Liver (tissue), 9 donors: ENCODE data around the gene ACTN1. TPM values are rescaled to one million over a fixed set of nuclear protein-coding genes. Genes with fewer than 3 reads are reported as not detected.
A peak's percentile ranks its signal among the peaks of the same experiment; 100 is the strongest.

ENCODE experiments used
- DNase-seq: peaks from one replicate; pipeline ENCODE4 v3.0.0-alpha.2; 2017; ENCODE audit warnings: low spot score
- H3K27ac ChIP-seq, 2 donors: one replicate each; pipeline ENCODE4 v1.7.0; 2013; ENCODE audit warnings: inconsistent platforms in 2 of 2, low read length in 2 of 2, control low read depth in 1 of 2, low read depth in 1 of 2, mild to moderate bottlenecking in 1 of 2
- H3K27me3 ChIP-seq, 4 donors: one replicate each; pipeline versions ENCODE4 v1.6.1 to v1.7.0; 2013; ENCODE audit warnings: low read length in 3 of 4, inconsistent platforms in 1 of 4, mild to moderate bottlenecking in 1 of 4, moderate library complexity in 1 of 4; ENCODE audit not compliant: control insufficient read depth in 4 of 4, insufficient read depth in 4 of 4
- H3K36me3 ChIP-seq, 4 donors: one replicate each; pipeline versions ENCODE4 v1.6.1 to v1.7.0; 2013; ENCODE audit warnings: low read length in 3 of 4, mild to moderate bottlenecking in 3 of 4, low read depth in 1 of 4, moderate library complexity in 1 of 4; ENCODE audit not compliant: control insufficient read depth in 4 of 4, insufficient read depth in 3 of 4
- H3K4me1 ChIP-seq, 4 donors: one replicate each; pipeline versions ENCODE4 v1.6.1 to v1.7.0; 2013; ENCODE audit warnings: low read length in 3 of 4, mild to moderate bottlenecking in 3 of 4, moderate library complexity in 1 of 4; ENCODE audit not compliant: control insufficient read depth in 4 of 4, insufficient read depth in 4 of 4
- H3K4me3 ChIP-seq, 3 donors: one replicate each; pipeline versions ENCODE4 v1.6.1 to v1.7.0; 2013; ENCODE audit warnings: low read length in 3 of 3, control low read depth in 1 of 3, low read depth in 1 of 3, mild to moderate bottlenecking in 1 of 3
- H3K9ac ChIP-seq, 2 donors: one replicate each; pipeline ENCODE4 v1.7.0; 2013; ENCODE audit warnings: low read length in 2 of 2, mild to moderate bottlenecking in 2 of 2, moderate library complexity in 2 of 2, control low read depth in 1 of 2, low read depth in 1 of 2
- H3K9me3 ChIP-seq, 4 donors: one replicate each; pipeline versions ENCODE4 v1.6.1 to v1.7.0; 2013; ENCODE audit warnings: low read length in 3 of 4; ENCODE audit not compliant: control insufficient read depth in 4 of 4
- ATF3 ChIP-seq: IDR thresholded peaks from 2 replicates; pipeline ENCODE4 v1.6.1; 2016; ENCODE audit warnings: antibody characterized with exemption
- FOXA1 ChIP-seq: IDR thresholded peaks from 2 replicates; pipeline ENCODE4 v1.6.1; 2016; ENCODE audit warnings: antibody characterized with exemption
- FOXA2 ChIP-seq: IDR thresholded peaks from 2 replicates; pipeline ENCODE4 v1.6.1; 2016; ENCODE audit warnings: antibody characterized with exemption
- GABPA ChIP-seq, 2 donors: IDR thresholded peaks in 1 of 2; conservative IDR thresholded peaks in 1 of 2; 2 replicates each; pipeline ENCODE4 v1.6.1; 2016; ENCODE audit warnings: antibody characterized with exemption in 2 of 2, mild to moderate bottlenecking in 1 of 2, moderate library complexity in 1 of 2
- HNF4A ChIP-seq, 2 donors: conservative IDR thresholded peaks; 2 replicates each; pipeline ENCODE4 v1.6.1; 2016; ENCODE audit warnings: antibody characterized with exemption in 2 of 2, mild to moderate bottlenecking in 2 of 2
- HNF4G ChIP-seq: IDR thresholded peaks from 2 replicates; pipeline ENCODE4 v1.6.1; 2016; ENCODE audit warnings: antibody characterized with exemption
- JUND ChIP-seq, 2 donors: IDR thresholded peaks; 2 replicates each; pipeline ENCODE4 v1.6.1; 2016; ENCODE audit warnings: antibody characterized with exemption in 2 of 2
- RAD21 ChIP-seq, 2 donors: IDR thresholded peaks; 2 replicates each; pipeline ENCODE4 v1.6.1; 2016; ENCODE audit warnings: antibody characterized with exemption in 2 of 2, mild to moderate bottlenecking in 2 of 2
- RXRA ChIP-seq, 2 donors: IDR thresholded peaks; 2 replicates each; pipeline ENCODE4 v1.6.1; 2017 to 2018; ENCODE audit warnings: antibody characterized with exemption in 2 of 2, mild to moderate bottlenecking in 1 of 2
- TAF1 ChIP-seq: conservative IDR thresholded peaks from 2 replicates; pipeline ENCODE4 v1.6.1; 2016; ENCODE audit warnings: antibody characterized with exemption, mild to moderate bottlenecking
- YY1 ChIP-seq: IDR thresholded peaks from 2 replicates; pipeline ENCODE4 v1.6.1; 2016; ENCODE audit warnings: antibody characterized with exemption, mild to moderate bottlenecking
- WGBS: extraction: QIAGEN DNeasy Blood & Tissue Kit; methylation state at CpG from one replicate; pipeline ENCODE4 v1.1.7; 2013; 5-methylcytosine and 5-hydroxymethylcytosine counted together
- polyA plus RNA-seq, 2 donors: library from polyadenylated mRNA; stranded (reverse) in 1 of 2; unstranded in 1 of 2; fragments of 200-250 nt in 1 of 2; fragments of >200 nt in 1 of 2; fragmentation: Nextera tagmentation in 1 of 2; extraction: Ambion mirVana in 1 of 2; gene quantifications; one replicate each; pipeline versions ENCODE4 v1.2.1 to v1.2.3, GENCODE V29; 2013 to 2015
- total RNA-seq, 2 donors: library from RNA; depleted of rRNA; stranded (reverse); fragments of >200 nt; gene quantifications; one replicate each; pipeline ENCODE4 v1.2.3, GENCODE V29; 2014
- TF ChIP-seq, protein P1 (sequence below): IDR thresholded peaks from 2 replicates; pipeline ENCODE4 v1.6.1; 2016; ENCODE audit warnings: antibody characterized with exemption
- TF ChIP-seq, protein P2 (sequence below): IDR thresholded peaks from 2 replicates; pipeline ENCODE4 v1.6.1; 2016; ENCODE audit warnings: antibody characterized with exemption, mild to moderate bottlenecking
- TF ChIP-seq, protein P3 (sequence below): fragments of 150-350 bp; IDR thresholded peaks from 2 replicates; pipeline ENCODE4 v1.5.1; 2017; ENCODE audit warnings: improper control_type of control experiment, low read depth, low read length; ENCODE audit not compliant: missing input control
- TF ChIP-seq, protein P4 (sequence below): IDR thresholded peaks from 2 replicates; pipeline ENCODE4 v1.6.1; 2016; ENCODE audit warnings: antibody characterized with exemption
- donor health status: healthy.
- donor health status: healthy.
- donor health status: healthy.
- donor health status: healthy.
- donor health status: healthy.

The ACTN1 gene
- total and polyA plus RNA-seq, 4 donors: 36.2 to 100 (median 63.1) TPM

DNA sequence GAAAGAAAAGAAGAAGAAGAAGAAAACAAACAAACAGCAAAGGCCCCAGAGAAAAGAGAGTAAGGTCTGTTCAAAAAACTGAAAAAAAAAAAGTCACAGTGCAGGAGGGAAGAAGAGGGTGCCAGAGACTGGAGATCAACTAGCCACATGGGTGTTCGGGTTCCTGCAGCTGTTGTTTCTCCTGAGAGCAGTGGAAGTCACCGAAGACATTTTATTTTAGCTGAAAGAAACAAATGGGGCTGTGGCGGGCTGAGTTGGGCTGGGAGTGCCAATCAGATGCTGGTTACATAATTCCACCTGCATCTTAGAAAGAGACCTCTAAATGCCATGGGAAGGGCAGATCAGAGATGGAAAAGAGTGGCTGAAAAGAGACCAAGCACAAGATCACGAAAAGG, 33.9 kb downstream of the ACTN1 start:
- peaks cover 27 to 73% (median 48%) of the 10 kb centered on the region in 4 donors for H3K4me1 ChIP-seq
- H3K9me3 ChIP-seq: no peaks in the 10 kb centered on the region
- peak overlapping the region; percentile 38 to 39 for H3K27ac ChIP-seq
- no peak overlapping the region for H3K9ac ChIP-seq
- WGBS: 65% methylated on average over 4 of the region's 4 CpGs
- no peak overlapping the region for H3K4me3 ChIP-seq
- H3K27me3 ChIP-seq: no peaks in the 10 kb centered on the region
- TF ChIP-seq HNF4G (no peak), ATF3 (no peak), FOXA2 (no peak), YY1 (no peak), HNF4A (conservative IDR thresholded peaks at IDR 0.05) (no peak), RXRA (IDR thresholded peaks at IDR 0.05) (no peak), GABPA (IDR thresholded peaks at IDR 0.05 in 1 of 2, conservative IDR thresholded peaks at IDR 0.05 in 1 of 2) (no peak), FOXA1 (no peak), TAF1 (no peak), RAD21 (IDR thresholded peaks at IDR 0.05) (no peak)
- TF ChIP-seq, protein P1, sequence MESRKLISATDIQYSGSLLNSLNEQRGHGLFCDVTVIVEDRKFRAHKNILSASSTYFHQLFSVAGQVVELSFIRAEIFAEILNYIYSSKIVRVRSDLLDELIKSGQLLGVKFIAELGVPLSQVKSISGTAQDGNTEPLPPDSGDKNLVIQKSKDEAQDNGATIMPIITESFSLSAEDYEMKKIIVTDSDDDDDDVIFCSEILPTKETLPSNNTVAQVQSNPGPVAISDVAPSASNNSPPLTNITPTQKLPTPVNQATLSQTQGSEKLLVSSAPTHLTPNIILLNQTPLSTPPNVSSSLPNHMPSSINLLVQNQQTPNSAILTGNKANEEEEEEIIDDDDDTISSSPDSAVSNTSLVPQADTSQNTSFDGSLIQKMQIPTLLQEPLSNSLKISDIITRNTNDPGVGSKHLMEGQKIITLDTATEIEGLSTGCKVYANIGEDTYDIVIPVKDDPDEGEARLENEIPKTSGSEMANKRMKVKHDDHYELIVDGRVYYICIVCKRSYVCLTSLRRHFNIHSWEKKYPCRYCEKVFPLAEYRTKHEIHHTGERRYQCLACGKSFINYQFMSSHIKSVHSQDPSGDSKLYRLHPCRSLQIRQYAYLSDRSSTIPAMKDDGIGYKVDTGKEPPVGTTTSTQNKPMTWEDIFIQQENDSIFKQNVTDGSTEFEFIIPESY: no peak
- TF ChIP-seq, protein P2, sequence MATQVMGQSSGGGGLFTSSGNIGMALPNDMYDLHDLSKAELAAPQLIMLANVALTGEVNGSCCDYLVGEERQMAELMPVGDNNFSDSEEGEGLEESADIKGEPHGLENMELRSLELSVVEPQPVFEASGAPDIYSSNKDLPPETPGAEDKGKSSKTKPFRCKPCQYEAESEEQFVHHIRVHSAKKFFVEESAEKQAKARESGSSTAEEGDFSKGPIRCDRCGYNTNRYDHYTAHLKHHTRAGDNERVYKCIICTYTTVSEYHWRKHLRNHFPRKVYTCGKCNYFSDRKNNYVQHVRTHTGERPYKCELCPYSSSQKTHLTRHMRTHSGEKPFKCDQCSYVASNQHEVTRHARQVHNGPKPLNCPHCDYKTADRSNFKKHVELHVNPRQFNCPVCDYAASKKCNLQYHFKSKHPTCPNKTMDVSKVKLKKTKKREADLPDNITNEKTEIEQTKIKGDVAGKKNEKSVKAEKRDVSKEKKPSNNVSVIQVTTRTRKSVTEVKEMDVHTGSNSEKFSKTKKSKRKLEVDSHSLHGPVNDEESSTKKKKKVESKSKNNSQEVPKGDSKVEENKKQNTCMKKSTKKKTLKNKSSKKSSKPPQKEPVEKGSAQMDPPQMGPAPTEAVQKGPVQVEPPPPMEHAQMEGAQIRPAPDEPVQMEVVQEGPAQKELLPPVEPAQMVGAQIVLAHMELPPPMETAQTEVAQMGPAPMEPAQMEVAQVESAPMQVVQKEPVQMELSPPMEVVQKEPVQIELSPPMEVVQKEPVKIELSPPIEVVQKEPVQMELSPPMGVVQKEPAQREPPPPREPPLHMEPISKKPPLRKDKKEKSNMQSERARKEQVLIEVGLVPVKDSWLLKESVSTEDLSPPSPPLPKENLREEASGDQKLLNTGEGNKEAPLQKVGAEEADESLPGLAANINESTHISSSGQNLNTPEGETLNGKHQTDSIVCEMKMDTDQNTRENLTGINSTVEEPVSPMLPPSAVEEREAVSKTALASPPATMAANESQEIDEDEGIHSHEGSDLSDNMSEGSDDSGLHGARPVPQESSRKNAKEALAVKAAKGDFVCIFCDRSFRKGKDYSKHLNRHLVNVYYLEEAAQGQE: no peak
- TF ChIP-seq, protein P3, sequence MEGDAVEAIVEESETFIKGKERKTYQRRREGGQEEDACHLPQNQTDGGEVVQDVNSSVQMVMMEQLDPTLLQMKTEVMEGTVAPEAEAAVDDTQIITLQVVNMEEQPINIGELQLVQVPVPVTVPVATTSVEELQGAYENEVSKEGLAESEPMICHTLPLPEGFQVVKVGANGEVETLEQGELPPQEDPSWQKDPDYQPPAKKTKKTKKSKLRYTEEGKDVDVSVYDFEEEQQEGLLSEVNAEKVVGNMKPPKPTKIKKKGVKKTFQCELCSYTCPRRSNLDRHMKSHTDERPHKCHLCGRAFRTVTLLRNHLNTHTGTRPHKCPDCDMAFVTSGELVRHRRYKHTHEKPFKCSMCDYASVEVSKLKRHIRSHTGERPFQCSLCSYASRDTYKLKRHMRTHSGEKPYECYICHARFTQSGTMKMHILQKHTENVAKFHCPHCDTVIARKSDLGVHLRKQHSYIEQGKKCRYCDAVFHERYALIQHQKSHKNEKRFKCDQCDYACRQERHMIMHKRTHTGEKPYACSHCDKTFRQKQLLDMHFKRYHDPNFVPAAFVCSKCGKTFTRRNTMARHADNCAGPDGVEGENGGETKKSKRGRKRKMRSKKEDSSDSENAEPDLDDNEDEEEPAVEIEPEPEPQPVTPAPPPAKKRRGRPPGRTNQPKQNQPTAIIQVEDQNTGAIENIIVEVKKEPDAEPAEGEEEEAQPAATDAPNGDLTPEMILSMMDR: no peak
- TF ChIP-seq, protein P4, sequence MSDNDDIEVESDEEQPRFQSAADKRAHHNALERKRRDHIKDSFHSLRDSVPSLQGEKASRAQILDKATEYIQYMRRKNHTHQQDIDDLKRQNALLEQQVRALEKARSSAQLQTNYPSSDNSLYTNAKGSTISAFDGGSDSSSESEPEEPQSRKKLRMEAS: no peak
- H3K36me3 ChIP-seq: no peaks in the 10 kb centered on the region
- DNase-seq: no peak

DNA sequence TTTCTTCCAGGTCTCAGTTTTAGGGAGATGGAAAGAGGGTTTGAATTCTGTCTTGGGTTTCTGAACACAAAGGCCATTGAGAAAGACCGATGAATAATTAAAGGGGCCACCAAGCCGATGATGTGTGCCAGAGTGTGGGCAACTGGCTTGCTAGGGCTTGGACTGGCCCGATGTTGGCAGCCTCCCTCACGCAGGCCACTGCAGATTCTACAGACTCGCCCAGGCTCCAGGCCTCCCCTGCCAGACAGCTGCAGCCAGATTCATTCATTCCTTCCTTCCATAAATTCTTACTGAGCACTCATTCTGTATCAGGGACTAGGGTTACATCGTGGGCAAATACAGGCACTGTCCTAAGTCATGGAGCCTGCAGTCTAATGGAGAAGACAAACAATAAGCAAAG, 34.9 kb downstream of the ACTN1 start:
- 92% methylated on average over 6 of the region's 6 CpGs for WGBS
- H3K27ac ChIP-seq: no peak overlapping the region
- H3K9ac ChIP-seq: no peak overlapping the region
- no peaks in the 10 kb centered on the region for H3K9me3 ChIP-seq
- DNase-seq: no peak
- no peak overlapping the region for H3K4me3 ChIP-seq
- TF ChIP-seq JUND (IDR thresholded peaks at IDR 0.05): no peak
- H3K36me3 ChIP-seq: no peaks in the 10 kb centered on the region
- no peaks in the 10 kb centered on the region for H3K27me3 ChIP-seq
- H3K4me1 ChIP-seq: peaks cover 26 to 78% (median 53%) of the 10 kb centered on the region in 4 donors
